ENCODE data around the gene MUC5AC.
"Not testable (repeated sequence)": the region's sequence is repeated elsewhere in the genome, so short reads cannot be mapped to it uniquely, and the experiment has no call there.

The MUC5AC gene

DNA sequence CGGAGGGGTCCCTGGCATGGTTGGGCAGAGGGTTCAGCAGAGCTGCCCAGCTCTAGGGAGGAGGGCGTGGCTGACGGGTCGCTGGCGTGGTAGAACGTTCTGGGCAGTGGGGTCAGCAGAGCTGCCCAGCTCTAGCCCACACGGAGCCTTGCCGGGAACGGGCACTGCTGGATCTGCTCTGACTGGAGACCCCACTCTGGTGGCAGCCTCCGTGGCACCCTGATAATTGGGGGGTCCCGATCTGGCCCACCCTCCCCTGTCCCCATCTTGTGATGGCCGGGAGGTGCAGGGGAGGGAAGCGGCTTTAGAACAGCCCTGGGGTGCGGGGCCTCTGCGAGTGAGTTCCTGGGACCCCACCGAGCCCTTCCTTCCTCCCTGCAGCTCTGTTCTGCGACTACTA, 21.9 kb downstream of the MUC5AC start:
- no peak for DNase-seq

DNA sequence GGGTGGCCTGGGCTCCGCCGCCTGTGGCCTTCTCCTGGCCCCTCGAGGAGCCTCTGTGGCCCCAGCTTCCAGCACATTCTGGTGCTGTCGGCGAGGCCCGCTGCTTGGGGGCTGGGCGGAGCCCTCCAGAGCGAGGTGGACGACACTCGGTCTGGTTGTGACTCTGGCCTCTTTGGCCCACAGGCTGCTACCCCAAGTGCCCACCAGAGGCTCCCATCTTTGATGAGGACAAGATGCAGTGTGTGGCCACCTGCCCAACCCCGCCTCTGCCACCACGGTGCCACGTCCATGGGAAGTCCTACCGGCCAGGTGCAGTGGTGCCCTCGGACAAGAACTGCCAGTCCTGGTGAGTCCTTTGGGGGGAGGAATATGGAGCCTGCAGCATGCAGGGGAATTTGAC, 22.4 kb downstream of the MUC5AC start:
- no peak for DNase-seq

DNA sequence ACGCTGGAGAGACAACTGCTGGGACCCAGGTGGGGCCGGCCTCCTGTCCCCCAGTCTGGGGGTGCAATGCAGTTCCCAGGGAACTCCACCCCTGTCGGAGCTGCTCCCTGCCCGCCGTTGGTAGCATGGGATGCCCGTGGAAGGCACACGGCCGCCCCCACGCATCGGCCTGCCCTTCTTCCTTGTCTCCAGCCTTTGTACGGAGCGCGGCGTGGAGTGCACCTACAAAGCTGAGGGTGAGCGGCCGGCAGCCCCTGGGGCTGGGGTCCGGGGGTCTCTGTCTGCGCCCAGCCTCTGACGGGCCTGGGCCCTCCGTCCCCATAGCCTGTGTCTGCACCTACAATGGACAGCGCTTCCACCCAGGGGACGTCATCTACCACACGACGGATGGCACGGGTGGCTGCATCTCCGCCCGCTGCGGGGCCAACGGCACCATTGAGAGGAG, 23.2 kb downstream of the MUC5AC start:
- DNase-seq = no peak

DNA sequence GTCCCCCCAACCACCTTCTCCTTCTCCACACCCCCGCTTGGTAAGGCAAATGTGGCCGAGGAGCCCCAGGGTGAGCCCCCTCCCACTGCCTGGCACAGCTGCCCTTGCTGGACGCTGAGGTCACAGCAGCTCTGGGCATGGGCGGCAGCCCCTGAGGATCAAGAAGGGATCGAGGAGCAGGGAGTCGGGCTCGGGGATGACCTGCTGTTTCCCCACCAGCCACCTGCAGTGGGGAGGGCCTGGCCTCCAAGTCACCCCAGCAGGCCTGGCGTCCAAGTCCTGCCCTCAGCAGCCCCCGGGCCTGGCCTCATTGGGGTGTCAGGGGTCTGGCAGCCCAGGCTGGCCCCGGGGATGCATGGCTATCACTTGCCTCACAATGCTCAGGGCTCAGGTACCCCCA, 23.7 kb downstream of the MUC5AC start:
- no peak for DNase-seq

DNA sequence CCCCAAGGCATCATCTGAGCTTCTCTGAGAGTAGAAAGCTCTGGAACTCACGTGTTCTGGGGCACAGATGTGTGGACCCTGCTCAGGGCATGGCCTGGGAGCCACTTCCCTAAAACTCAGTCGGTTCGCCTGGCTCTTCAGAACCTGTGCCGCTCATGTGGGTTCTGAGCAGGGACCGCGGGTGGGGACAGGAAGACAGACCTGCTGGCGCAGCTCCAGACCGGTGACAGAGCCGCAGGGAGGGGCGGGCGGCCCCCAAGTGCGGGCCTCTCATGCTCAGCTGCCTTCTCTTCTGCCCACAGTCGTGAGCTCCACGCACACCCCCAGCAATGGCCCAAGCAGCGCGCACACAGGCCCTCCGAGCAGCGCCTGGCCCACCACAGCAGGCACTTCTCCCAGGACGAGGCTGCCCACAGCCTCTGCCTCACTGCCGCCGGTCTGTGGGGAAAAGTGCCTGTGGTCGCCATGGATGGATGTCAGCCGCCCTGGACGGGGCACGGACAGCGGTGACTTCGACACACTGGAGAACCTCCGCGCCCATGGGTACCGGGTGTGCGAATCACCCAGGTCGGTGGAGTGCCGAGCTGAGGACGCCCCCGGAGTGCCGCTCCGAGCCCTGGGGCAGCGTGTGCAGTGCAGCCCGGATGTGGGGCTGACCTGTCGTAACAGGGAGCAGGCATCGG, 24.2 kb downstream of the MUC5AC start:
- no peak for DNase-seq

DNA sequence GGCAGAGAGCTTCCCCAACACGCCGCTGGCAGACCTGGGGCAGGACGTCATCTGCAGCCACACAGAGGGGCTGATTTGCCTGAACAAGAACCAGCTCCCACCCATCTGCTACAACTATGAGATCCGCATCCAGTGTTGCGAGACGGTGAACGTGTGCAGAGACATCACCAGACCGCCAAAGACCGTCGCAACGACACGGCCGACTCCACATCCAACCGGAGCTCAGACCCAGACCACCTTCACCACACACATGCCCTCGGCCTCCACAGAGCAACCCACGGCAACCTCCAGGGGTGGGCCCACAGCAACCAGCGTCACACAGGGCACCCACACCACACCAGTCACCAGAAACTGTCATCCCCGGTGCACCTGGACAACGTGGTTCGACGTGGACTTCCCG, 26.4 kb downstream of the MUC5AC start:
- DNase-seq = not testable (repeated sequence)

DNA sequence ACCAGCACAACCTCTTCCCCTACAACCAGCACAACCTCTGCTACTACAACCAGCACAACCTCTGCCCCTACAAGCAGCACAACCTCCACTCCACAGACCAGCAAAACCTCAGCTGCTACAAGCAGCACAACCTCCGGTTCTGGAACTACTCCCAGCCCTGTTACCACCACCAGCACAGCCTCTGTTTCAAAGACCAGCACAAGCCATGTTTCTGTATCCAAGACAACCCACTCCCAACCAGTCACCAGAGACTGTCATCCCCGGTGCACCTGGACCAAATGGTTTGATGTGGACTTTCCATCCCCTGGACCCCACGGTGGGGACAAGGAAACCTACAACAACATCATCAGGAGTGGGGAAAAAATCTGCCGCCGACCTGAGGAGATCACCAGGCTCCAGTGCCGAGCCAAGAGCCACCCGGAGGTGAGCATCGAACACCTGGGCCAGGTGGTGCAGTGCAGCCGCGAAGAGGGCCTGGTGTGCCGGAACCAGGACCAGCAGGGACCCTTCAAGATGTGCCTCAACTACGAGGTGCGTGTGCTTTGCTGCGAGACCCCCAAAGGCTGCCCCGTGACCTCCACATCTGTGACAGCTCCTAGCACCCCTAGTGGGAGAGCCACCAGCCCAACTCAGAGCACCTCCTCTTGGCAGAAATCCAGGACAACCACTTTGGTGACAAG, 30.8 kb downstream of the MUC5AC start:
- DNase-seq = not testable (repeated sequence)

DNA sequence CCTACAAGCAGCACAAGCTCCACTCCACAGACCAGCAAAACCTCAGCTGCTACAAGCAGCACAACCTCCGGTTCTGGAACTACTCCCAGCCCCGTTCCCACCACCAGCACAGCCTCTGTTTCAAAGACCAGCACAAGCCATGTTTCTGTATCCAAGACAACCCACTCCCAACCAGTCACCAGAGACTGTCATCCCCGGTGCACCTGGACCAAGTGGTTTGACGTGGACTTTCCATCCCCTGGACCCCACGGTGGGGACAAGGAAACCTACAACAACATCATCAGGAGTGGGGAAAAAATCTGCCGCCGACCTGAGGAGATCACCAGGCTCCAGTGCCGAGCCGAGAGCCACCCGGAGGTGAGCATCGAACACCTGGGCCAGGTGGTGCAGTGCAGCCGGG, 32.1 kb downstream of the MUC5AC start:
- not testable (repeated sequence) for DNase-seq

DNA sequence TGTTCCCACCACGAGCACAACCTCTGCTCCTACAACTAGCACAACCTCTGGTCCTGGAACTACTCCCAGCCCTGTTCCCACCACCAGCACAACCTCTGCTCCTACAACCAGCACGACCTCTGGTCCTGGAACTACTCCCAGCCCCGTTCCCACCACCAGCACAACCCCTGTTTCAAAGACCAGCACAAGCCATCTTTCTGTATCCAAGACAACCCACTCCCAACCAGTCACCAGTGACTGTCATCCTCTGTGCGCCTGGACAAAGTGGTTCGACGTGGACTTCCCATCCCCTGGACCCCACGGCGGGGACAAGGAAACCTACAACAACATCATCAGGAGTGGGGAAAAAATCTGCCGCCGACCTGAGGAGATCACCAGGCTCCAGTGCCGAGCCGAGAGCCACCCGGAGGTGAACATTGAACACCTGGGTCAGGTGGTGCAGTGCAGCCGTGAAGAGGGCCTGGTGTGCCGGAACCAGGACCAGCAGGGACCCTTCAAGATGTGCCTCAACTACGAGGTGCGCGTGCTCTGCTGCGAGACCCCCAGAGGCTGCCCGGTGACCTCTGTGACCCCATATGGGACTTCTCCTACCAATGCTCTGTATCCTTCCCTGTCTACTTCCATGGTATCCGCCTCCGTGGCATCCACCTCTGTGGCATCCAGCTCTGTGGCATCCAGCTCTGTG, 34.2 kb downstream of the MUC5AC start:
- DNase-seq = not testable (repeated sequence)

DNA sequence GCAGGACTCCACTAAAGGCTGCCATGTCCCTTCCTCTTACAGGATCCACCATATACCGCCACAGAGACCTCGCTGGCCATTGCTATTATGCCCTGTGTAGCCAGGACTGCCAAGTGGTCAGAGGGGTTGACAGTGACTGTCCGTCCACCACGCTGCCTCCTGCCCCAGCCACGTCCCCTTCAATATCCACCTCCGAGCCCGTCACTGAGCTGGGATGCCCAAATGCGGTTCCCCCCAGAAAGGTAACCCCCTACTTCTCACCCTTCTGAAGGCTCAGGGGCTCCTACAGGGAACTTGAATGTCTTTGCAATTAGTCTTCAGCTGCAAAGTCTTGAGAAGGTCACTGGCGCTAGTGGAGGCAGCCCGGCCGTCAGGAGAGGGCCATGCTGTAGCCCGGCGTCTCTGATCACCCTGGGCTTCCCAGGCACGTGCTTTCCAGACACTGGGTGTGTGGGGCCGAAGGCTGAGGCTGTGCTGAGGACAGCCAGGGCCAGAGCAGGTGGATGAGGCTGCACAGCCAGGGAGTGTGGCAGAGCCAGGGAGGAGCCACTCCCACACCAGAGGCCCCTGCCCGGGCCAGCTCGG, 35.1 kb downstream of the MUC5AC start:
- DNase-seq = no peak

DNA sequence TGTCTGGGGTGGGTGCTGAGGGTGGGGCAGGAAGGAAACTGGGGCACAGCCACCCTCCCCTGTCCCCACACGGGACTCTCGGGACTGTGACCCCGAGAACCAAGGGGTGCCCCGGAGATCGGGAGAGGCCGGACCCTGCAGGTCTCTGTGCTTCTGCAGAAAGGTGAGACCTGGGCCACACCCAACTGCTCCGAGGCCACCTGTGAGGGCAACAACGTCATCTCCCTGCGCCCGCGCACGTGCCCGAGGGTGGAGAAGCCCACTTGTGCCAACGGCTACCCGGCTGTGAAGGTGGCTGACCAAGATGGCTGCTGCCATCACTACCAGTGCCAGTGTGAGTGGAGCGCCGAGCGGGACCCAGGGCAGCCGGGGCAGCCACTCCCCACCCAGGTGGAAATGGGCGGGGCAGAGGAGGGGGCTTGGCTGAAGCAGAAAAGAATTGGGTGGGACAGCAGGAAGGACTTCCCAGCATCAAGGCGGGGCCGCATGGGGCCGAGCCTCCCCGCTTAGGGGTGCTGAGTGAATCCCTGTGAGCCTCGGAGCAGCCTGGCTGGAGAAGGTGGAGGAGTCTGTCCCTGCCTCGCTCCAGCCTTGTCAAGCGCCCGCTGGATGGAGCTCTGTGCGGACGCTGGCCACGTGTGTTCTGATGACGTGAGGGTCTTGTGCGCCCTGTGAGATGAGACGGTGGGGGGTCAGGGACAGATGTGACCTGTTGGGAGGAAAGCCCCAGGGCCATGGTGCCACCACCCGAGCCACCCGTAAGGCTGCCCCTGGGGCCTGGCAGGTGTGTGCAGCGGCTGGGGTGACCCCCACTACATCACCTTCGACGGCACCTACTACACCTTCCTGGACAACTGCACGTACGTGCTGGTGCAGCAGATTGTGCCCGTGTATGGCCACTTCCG, 35.8 kb downstream of the MUC5AC start:
- peak; percentile 23 for DNase-seq

DNA sequence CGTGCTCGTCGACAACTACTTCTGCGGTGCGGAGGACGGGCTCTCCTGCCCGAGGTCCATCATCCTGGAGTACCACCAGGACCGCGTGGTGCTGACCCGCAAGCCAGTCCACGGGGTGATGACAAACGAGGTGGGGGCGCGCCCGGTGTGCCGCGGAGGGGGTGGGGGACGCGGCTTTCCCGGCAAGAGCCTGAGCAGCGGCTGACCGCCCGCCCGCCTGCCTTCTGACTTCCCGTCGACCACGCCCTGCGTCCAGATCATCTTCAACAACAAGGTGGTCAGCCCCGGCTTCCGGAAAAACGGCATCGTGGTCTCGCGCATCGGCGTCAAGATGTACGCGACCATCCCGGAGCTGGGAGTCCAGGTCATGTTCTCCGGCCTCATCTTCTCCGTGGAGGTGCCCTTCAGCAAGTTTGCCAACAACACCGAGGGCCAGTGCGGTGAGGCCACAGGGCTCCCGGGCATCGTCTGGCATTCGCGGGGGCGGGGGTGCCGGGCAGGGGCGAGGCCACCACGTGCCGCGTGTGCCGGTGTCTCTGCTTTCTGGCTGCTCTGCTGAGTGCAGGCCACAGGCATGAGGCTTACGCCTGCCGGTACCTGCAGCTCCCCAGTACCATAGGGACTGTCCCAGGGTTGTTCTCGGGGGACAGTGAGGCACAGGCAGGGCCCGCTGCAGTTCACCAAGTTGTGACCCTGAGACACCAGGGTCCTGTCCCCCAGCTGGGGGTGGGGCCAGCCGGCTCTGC, 36.7 kb downstream of the MUC5AC start:
- DNase-seq = no peak

DNA sequence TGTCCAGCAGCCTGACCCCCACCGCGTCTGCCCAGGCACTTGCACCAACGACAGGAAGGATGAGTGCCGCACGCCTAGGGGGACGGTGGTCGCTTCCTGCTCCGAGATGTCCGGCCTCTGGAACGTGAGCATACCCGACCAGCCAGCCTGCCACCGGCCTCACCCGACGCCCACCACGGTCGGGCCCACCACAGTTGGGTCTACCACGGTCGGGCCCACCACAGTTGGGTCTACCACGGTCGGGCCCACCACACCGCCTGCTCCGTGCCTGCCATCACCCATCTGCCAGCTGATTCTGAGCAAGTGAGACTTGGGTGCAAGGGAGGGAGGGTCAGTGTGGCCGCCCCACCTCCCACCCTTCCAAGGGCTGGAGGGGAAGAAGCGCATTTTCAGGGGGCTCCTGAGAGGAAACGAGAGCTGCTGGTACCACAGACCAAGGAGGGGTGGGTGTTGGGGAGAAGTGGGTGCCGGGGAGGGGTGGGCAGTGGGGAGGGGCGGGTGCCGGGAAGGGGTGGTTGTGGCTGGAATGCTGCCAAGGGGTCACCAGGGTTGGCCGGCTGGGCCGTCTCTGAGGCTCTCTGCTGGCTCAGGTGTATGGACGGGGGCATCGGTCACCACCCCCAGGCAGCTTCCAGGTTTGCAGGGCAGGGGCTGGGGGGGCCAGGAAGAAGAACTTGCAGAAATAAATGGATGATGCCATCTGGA, 37.4 kb downstream of the MUC5AC start:
- DNase-seq = no peak

DNA sequence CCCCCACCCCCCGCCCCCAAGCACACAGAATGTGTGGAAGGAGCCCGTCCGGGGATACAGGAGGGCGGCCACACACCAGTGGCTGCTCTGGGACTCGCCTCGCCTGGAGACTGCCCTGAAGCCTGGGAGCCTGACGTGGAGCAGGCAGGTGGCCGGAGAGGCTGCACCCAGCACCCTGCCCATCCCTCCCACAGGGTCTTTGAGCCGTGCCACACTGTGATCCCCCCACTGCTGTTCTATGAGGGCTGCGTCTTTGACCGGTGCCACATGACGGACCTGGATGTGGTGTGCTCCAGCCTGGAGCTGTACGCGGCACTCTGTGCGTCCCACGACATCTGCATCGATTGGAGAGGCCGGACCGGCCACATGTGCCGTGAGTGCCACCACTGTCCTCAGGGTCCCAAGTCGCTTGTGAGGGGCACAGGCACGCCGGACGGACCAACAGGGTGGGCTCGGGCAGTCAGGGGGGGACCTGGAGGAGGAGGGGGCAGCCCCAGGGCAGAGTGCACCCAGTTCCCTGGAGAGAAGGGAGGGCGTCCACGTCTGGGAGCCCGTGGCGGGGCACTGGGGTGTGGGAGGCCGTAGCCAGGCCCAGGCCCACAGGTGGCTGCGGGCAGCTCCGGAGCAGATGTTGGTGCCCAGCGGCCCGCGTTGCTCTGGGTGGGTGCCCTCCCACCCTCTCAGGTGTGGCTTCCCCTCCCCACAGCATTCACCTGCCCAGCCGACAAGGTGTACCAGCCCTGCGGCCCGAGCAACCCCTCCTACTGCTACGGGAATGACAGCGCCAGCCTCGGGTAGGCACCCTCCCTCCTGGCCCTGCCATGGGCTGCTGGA, 38.1 kb downstream of the MUC5AC start:
- DNase-seq = no peak

DNA sequence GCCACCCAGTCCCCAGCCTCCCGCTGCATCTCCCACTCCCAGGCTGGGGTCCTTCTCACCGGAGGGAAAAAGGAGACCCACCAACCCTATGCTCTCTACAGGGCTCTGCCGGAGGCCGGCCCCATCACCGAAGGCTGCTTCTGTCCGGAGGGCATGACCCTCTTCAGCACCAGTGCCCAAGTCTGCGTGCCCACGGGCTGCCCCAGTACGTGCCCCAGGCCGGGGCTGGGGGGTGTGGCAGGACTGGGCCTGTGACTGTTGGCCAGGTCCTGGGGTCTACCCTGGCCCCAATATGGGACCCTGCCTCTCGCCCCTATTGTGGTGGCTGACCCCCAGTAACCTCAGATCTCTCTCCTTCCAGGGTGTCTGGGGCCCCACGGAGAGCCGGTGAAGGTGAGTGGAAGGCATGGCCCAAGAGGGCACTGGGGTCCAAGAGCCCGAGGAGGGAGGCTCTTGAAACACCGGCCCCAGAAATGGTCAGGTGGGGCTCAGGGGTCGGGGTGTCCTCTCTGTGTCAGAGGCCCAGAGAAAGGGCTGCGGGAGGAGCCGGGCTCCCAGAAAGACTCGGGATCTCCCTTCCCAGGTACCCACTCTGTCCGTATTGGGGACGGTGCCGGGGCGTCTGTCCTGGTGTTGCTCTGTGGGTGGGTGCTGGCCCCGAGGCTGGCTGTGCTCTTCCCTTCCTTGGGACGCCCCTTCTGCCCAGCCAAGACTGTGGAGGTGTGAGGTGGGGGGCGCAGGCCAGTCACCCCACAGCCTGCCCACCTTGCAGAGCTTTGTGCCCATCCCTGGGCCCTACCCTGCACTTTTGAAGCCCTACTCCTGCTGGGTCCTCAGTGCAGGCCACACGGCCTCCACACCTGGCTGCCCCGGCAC, 39.0 kb downstream of the MUC5AC start:
- DNase-seq = no peak

DNA sequence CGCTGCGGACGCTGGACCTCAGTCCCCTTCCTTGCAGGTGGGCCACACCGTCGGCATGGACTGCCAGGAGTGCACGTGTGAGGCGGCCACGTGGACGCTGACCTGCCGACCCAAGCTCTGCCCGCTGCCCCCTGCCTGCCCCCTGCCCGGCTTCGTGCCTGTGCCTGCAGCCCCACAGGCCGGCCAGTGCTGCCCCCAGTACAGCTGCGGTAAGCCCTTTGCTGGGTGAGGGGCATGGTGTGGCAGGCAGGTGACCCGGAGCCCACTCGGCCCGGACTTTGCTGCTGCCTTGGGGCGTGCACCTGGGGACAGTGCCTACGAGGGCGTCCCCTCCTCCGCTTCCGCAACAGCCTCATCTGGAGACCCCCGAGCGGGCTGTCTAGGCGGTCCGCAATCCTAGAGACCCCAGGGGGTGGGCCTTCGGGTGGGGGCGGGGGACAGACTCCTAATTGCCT, 39.7 kb downstream of the MUC5AC start:
- DNase-seq = no peak

DNA sequence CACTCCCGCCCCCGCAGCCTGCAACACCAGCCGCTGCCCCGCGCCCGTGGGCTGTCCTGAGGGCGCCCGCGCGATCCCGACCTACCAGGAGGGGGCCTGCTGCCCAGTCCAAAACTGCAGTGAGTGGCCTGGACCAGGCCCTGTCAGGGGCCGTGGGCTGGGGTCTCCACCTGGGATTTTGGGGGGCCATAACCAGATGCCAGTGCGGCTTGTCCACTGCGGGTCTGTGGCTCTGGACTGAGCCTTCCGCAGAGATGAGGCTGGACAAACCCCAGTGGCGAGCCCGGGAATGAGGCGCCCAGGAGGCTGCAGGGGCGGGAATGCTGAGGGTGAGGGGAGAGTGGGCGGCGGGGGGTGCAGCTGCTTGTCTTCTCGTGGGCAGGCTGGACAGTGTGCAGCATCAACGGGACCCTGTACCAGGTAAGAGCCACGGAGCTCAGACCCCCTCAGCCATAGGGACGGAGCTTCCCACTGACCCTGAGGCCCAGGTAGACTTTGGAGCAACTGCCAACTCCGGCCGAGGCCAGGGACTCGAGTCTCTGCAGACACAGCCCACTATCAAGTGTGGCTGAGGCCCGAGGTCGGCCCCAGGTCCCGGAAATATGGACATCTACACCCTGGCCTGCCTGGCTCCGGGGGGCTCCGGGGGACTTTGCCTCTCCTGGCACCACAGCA, 40.3 kb downstream of the MUC5AC start:
- DNase-seq = no peak

DNA sequence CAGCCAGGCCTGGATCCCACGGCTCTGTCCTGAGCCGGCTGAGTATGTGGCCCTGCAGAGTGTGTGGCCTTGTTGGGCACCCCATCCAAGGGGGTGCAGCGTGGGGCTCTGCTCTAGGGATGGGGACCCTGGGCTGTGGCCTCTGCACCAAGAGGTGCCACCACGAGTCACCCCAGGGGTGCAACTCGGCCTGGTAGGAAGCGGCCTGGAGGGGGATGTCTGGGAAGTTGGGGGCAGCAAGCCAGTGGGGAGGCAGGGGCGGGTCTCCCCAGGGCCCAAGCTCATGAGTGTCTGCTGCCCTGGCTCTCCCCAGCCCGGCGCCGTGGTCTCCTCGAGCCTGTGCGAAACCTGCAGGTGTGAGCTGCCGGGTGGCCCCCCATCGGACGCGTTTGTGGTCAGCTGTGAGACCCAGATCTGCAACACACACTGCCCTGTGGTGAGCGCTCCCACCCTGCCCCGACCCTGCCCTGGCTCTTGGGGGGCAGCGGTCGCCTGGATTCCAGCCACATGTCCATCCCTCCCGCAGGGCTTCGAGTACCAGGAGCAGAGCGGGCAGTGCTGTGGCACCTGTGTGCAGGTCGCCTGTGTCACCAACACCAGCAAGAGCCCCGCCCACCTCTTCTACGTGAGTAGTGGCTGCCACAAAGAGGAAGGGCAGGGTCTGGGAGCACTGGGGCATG, 40.9 kb downstream of the MUC5AC start:
- no peak for DNase-seq

All from NCI-H146 (cell line).